GM21526 (cell line): ENCODE measurements around the gene LKAAEAR1.
A peak's percentile ranks its signal among the peaks of the same experiment; 100 is the strongest.

ENCODE experiments used
- ATAC-seq: cut with Tn5 transposase; IDR thresholded peaks from one replicate; pipeline ENCODE4 v1.9.1; 2021; ENCODE audit warnings: moderate library complexity; ENCODE audit not compliant: unreplicated experiment, low FRiP score

The LKAAEAR1 gene

GRCh38 chr20:64069209-64069613, 15.0 kb downstream of the LKAAEAR1 start:
- no peak for ATAC-seq

DNA sequence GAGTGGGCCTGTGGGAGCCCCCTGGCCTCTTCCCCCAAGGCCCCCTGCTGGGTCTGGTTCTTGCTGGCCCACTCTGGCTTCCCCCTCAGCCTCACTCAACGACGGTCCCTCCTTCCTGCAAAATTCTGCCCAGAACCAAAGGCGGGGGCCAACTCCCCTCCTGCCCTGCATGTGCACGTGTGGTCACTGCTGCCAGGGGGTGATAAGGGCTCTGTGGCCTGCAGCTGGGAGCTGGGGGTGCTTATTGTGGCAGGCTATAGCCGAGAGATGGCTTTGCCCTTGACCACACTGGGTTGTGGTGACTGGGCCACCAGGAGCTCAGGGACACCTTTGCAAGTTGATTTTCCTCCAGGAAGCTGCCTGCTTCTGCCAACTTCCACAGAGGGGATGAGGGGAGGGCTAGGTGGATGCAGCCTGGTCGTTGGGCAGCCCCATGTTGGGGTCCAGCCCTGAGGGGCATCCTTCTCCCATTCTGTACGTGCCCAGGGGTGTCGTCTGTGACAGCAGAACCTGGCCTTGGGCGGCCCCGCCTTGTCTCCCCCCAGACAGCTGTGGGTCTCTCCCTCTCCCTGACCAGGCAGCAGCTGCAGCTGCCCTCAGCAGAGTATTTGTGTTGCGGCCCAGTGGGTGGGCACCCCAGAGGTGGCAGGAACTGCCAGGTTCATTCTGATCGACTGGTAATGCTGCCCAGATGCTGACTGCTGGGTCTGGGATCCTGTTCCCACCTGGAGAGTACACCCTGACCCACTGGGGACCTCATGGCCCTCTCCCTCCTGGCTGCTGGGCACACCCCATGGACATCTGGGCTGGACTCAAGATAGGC, 15.6 kb downstream of the LKAAEAR1 start:
- no peak for ATAC-seq

GRCh38 chr20:64067733-64068307, 16.4 kb downstream of the LKAAEAR1 start:
- no peak for ATAC-seq

DNA sequence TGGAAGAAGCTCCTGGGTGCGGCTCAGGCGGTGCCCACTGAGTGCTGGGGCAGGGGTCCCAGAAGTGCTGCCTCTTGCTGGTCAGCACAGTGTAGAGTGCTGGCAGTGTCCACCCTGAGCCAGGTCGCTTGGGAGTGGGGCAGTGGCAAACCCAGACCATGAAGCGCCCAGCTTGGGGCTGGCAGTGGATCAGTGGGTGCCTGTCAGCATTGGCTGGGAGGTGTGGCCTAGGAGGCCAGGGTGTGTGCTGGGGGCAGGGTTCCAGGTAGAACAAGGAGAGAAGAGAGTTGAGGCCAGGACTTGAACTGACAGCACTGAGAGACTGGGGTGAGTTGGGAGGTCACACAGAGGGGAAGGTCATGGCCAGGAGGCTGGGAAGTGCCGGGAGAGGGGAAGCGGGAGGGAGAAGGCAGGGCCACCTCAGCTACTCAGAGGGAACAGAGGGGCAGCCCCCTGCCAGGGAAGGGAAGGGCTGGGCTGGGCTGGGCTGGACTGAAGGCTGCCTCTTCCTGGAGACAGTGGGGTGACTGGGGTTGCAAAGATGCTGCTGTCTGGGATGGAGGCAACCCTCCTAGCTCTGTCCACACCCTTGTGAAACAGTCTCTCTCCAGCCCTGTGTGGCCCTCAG, 17.1 kb downstream of the LKAAEAR1 start:
- ATAC-seq, result no peak

DNA sequence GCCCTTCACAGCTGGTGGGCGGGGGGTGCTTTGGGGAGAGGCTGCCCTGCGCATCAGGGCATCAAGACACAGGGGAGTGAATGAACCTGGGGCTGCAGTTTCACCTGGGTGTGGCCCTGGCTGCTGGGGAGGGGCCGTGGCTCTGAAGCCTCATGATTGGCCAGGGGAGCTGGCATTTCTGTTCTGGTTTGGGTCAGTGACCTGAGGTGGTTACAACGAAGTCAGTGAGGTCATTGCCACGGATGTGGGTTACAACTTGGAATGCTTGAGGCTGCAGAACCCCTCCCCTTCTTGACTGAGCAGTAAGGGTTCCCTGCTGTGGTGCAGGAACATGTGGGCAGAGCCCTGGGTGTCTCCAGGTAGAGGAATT, 18.2 kb downstream of the LKAAEAR1 start:
- no peak for ATAC-seq

DNA sequence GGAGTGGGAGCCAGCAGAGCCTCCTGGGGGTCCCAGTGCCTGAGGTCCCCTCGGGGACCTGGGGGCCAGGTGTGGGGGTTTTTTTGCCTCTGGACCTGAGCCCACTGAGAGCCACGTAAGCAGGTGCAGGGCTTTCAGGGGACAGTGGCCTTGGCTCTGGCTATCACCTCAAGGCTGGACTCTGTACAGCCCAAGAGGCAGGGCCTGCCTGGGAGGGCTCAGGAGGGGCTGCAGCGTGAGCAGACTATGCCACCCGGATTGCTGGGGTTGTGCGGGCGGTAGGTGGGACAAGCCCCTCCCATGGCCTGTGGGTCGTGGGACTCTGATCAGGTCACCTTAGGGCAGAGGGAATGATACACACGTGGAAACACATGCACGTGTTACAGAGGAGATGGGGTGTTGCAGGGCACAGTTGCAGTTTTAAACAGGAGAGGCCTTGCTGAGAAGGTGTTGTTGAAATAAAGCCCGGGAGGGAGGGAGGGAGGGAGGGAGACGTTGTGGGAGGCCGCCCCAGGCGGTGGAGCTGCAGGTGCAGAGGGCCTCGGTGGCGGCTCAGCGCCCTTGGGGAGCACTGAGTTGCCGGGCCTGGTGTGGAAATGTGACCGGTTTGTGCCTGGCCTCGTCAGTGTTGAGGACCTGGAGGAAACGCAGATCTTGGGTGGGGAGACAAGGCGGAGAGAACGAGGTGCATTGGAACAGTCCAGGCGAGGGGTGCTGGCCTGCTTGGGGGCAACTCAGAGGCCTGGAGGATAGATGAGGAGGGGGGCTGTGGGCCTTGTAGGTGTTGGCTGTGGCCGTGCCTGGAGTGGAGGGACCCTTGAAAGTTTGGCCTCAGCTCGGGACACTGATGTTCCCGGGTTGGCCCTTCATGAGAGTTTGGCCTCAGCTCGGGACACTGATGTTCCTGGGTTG, 18.9 kb downstream of the LKAAEAR1 start:
- ATAC-seq, result no peak

DNA sequence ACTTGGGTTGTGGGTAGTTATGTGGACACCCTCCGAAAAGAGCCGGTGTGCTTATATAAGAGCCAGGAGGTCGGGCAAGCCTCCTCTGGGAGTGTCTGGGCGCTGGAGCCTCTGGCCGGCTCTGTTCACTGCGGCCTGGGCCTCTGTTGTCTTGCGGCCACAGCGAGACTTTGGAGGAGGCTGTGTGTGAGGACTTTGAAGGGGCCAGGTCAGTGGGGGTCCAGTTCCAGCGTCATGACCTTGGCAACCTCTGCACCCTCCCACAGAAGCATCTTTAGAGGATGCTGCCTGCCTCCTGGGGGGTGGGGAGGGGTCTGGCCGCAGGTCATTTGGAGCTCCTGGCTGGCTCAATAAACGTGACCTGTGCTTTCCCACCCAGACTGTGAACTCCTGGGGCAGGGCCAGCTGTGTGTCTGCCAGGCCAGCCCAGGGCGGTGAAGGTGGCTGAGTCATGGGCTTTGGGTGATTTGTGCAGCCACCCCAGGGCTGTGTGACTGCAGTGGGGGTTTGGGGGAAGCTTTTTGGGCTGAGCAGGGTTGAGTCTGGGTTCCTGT, 20.0 kb downstream of the LKAAEAR1 start:
- ATAC-seq, result no peak

- no peak for ATAC-seq
Measured at GRCh38 chr20:64063389-64064144, 20.6 kb downstream of the LKAAEAR1 start.

- ATAC-seq, result peak; percentile 56
Measured at GRCh38 chr20:64062596-64063388, 21.4 kb downstream of the LKAAEAR1 start, which contains the start of gene TCEA2. Gene TCEA2, plus strand, starts transcription at chr20:64063198. Its CDS starts 115 bp downstream, at chr20:64063313.

DNA sequence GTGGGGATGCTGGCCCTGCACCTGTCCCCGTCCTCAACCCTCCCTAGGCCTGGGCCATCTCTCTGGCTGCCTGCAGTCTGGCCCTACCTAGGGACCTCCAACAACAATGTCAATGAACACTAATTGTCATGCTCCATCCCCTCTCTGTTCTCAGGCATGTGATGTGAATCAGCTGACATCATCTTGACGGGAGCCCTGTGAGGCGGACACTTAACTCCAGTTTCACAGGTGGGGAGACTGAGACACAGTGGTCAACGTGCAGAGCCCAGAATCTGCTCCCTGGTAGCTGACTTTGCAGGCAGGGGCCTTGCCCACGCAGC, 22.0 kb downstream of the LKAAEAR1 start:
- no peak for ATAC-seq

DNA sequence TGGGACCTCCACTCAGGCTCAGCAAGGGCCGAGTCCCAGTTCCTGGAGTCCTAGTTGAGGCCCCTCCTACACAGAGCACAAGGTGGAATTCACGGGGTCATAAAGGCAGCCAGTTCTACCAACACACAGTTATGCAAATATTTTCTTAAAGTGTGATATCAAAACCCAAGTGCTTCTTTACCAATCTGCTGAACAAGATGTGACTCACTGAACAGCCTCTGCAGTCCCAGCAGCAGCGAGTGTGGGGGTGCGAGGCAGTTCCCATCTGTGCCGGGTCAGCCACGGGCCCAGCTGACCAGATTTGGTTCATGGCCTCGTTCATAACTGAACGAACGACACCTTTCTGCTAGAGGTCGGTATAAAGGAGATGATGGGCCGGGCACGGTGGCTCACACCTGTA, 25.7 kb downstream of the LKAAEAR1 start:
- ATAC-seq, result no peak

GRCh38 chr20:64057628-64058498, 26.3 kb downstream of the LKAAEAR1 start:
- ATAC-seq, result no peak

DNA sequence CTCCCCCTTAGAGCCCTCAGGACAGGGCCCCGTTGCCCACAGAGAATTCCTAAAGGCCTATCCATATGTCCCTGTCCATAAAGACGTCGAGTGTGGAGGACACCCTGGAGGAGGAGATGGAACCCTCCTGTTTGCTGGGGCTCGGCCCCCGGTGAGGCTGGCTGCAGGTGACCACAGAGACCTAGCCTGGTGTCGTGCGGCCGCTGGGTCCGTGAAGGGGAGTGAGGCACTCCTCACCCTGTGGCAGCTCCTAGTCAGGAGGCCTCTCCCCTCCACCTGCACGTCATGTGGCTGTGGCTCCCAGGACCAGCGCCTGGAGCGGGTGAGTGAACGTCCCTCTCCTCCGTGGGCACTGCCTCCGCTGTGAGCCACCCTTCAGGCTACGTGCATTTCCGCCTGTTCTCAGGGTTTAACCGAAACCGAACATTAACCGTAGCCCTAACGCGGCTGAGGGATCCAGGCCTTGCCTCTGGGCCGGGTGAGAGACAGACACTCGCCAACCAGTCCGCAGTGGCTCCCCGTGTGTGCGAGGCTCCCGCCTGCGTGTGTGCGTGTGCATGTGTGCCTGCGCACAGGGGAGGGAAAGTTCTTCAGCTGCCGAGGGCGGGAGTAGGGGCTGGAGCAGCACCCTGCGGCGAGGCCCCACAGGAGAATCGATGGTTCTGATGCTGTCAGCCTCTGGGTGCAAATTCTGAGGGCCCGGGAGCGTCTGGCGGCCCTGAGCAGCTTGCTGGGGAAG, 27.1 kb downstream of the LKAAEAR1 start:
- ATAC-seq, result no peak

DNA sequence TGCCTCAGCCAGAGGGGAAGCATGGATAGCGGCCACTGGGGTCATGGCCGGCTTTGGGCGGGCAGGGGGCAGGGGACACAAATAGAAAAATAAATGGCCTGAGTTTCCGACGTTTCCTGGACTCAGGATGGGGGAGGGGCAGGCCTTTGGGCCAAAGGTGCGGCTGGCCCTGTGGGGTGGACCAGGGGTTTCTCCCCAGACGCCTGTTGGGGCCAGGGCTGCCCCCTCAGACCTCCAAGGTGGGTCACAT, 27.6 kb downstream of the LKAAEAR1 start:
- ATAC-seq, result no peak

GRCh38 chr20:64055893-64056638, 28.1 kb downstream of the LKAAEAR1 start:
- no peak for ATAC-seq

- ATAC-seq, result no peak
Measured at GRCh38 chr20:64055396-64055892, 28.8 kb downstream of the LKAAEAR1 start.
